ENCODE data around the gene ZNF275. TPM values are rescaled to one million over a fixed set of nuclear protein-coding genes. Genes with fewer than 3 reads are reported as not detected.

The ZNF275 gene
- total and polyA plus RNA-seq, 2 of the 8 experiments (the other 6 are each of a cell fraction or from before 2014, with no cell fraction given): 8.2 to 9.1 TPM

DNA sequence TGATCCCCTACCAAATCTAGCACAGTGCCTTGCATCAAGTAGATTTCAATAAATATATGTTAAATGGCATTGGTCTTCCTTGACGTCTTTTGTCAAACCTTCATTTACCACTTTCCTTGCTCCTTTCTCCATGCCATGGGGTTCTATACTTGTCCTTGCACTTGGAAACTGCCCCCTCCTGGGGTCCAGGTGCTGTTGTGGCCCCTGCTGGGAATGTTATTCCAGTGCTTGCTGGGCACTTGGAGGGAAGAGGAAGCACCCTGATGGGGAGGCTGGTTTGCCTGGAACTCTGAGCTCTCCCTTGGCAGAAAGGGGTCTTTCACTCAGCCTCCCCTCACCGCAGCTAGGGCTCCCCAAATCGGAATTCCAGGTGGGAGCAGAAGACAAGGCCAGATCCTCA lies 18.9 kb downstream of the ZNF275 start:
- H3K79me1 ChIP-seq (ENCODE audit: low read depth, low read length): no peaks in the 10 kb centered on the region
- peaks cover 4 to 12% of the 10 kb centered on the region in 2 experiments; a peak in 2 of 4 replicates for H3K9me3 ChIP-seq (ENCODE audit: insufficient read depth in 2 of 2, low read depth in 1 of 2, low read length in 1 of 2)

More for the DNA sequence above, 18.9 kb downstream of the ZNF275 start:
- Histone ChIP-seq H3K56ac (replicated peaks; ENCODE audit: insufficient read length, low read depth, low read length) (no peak overlapping the region), H4K91ac (replicated peaks; ENCODE audit: insufficient read length, low read length) (no peak overlapping the region), H2BK20ac (ENCODE audit: low read length) (no peak overlapping the region), H3K27me3 (replicated peaks in 1 of 4; ENCODE audit: control insufficient read depth in 3 of 4, extremely low read depth in 1 of 4, insufficient read depth in 3 of 4, low read length in 3 of 4) (no peaks in the 10 kb centered on the region), H3K9ac (replicated peaks in 1 of 4; ENCODE audit: extremely low read depth in 1 of 4, low read depth in 3 of 4, low read length in 3 of 4) (no peak overlapping the region), H3K4me3 (ENCODE audit: extremely low read depth in 1 of 4, insufficient read depth in 2 of 4, low read depth in 3 of 4, low read length in 4 of 4) (no peak overlapping the region), H2BK15ac (ENCODE audit: low read length) (no peak overlapping the region), H2BK5ac (ENCODE audit: low read depth, low read length) (no peak overlapping the region), H3K18ac (ENCODE audit: extremely low read depth, low read length) (no peak overlapping the region), H2AK5ac (ENCODE audit: low read depth, low read length) (no peak overlapping the region), H3K4me1 (replicated peaks in 1 of 4; ENCODE audit: control insufficient read depth in 3 of 4, insufficient read depth in 4 of 4, low read length in 3 of 4) (peaks cover 0 to 2% (median 0%) of the 10 kb centered on the region in 4 experiments; a peak in 1 of 7 replicates), H4K20me1 (replicated peaks in 1 of 2; ENCODE audit: control insufficient read depth in 1 of 2, insufficient read depth in 2 of 2, low read length in 2 of 2) (no peaks in the 10 kb centered on the region), H3K23ac (ENCODE audit: insufficient read length) (no peak overlapping the region), H2BK120ac (replicated peaks; ENCODE audit: low read depth, low read length) (no peak overlapping the region), H2BK12ac (ENCODE audit: low read depth, low read length) (no peak overlapping the region), H3K23me2 (ENCODE audit: low read depth, low read length) (no peaks in the 10 kb centered on the region), H4K5ac (ENCODE audit: insufficient read length, low read depth, low read length) (no peak overlapping the region), H3K36me3 (ENCODE audit: control insufficient read depth in 2 of 4, insufficient read depth in 4 of 4, low read length in 3 of 4) (peaks cover 0 to 8% (median 4%) of the 10 kb centered on the region in 4 experiments; a peak in 4 of 8 replicates), H2AFZ (ENCODE audit: low read length) (no peak overlapping the region), H3K27ac (ENCODE audit: low read depth, low read length) (no peak overlapping the region), H4K8ac (ENCODE audit: extremely low read depth, insufficient read depth, low read length) (no peak overlapping the region), H3K4ac (replicated peaks; ENCODE audit: insufficient read length, low read depth, low read length) (no peak overlapping the region), H3K14ac (ENCODE audit: insufficient read length) (no peak overlapping the region), H3K4me2 (ENCODE audit: insufficient read depth in 1 of 2, low read depth in 2 of 2, low read length in 2 of 2) (no peak overlapping the region), H3K79me2 (ENCODE audit: control insufficient read depth in 1 of 2, insufficient read depth in 2 of 2, low read length in 2 of 2) (no peaks in the 10 kb centered on the region)
- ChIA-PET CTCF (ENCODE audit: partially characterized antibody) (interaction anchor here (0.8 to 3.1 kb wide), 7 partner anchors 8 to 154 kb away, joined by 3 to 8 read pairs (median 5); partner anchors contain the start of gene ZNF275), POLR2A (ENCODE audit: partially characterized antibody) (interaction anchor here (1.0 to 1.7 kb wide), 2 partner anchors 11 to 13 kb away, joined by 3 to 4 read pairs; no protein-coding TSS in a partner anchor)
- DNase-seq (ENCODE audit: low read depth in 1 of 2, low spot score in 2 of 2): no peak
- TF ChIP-seq CTBP2 (IDR thresholded peaks at IDR 0.05; ENCODE audit: borderline replicate concordance, insufficient read depth, insufficient read length, low read length) (no peak), SIX5 (IDR thresholded peaks at IDR 0.05; ENCODE audit: low read depth, low read length) (no peak), EGR1 (IDR thresholded peaks at IDR 0.05; ENCODE audit: borderline replicate concordance, low read depth, low read length) (no peak), RXRA (IDR thresholded peaks at IDR 0.05; ENCODE audit: insufficient read depth, low read depth, low read length) (no peak), SP2 (IDR thresholded peaks at IDR 0.05; ENCODE audit: low read length) (no peak), POU5F1 (IDR thresholded peaks at IDR 0.05; ENCODE audit: low read depth, low read length) (no peak), POLR2A (IDR thresholded peaks at IDR 0.05; ENCODE audit: control extremely low read depth in 1 of 2, low read depth in 2 of 2, low read length in 2 of 2) (no peak)
- TF ChIP-seq, protein P1, sequence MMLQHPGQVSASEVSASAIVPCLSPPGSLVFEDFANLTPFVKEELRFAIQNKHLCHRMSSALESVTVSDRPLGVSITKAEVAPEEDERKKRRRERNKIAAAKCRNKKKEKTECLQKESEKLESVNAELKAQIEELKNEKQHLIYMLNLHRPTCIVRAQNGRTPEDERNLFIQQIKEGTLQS (IDR thresholded peaks at IDR 0.05; ENCODE audit: insufficient read depth, low read depth, low read length): no peak
- 86% methylated on average over 1 of the region's 3 CpGs; no CpG with 5 or more reads in 1 of the 2 experiments for WGBS, 2 experiments (ENCODE audit: extremely low coverage in 1 of 2, insufficient coverage in 1 of 2, insufficient read length in 1 of 2, insufficient replicate concordance in 2 of 2, low coverage in 1 of 2, low lambda C conversion rate in 2 of 2, missing lambda C conversion rate in 1 of 2)
- no peak for FAIRE-seq

Data from H1 (cell line).